ENCODE data around the gene IQGAP2.

IQGAP2 gene

GRCh38 chr5:76681287-76681686 lies 278.2 kb downstream of the IQGAP2 start:
- POLR2A ChIA-PET, result no interaction called here
- CTCF ChIA-PET, result no interaction called here
- no peak for TF ChIP-seq ZNF384 (IDR thresholded peaks at IDR 0.05)
- no peak for TF ChIP-seq ARNT (IDR thresholded peaks at IDR 0.05)
- TF ChIP-seq HDGF (IDR thresholded peaks at IDR 0.05; ENCODE audit: borderline replicate concordance), result no peak
- TF ChIP-seq NFRKB (IDR thresholded peaks at IDR 0.05), result no peak
- TF ChIP-seq ELF4 (IDR thresholded peaks at IDR 0.05), result no peak
- no peak for TF ChIP-seq BHLHE40 (IDR thresholded peaks at IDR 0.05; ENCODE audit: borderline replicate concordance)
- no peak for TF ChIP-seq SUZ12 (IDR thresholded peaks at IDR 0.05)
- no peak for TF ChIP-seq TARDBP (IDR thresholded peaks at IDR 0.05)
- no peak for TF ChIP-seq FOXM1 (IDR thresholded peaks at IDR 0.05; ENCODE audit: borderline replicate concordance)
- TF ChIP-seq L3MBTL2 (conservative IDR thresholded peaks at IDR 0.05), result no peak
- TF ChIP-seq LEF1 (IDR thresholded peaks at IDR 0.05; ENCODE audit: borderline replicate concordance), result no peak
- TF ChIP-seq SP1 (IDR thresholded peaks at IDR 0.05), result no peak
- no peak for TF ChIP-seq FOXA1 (IDR thresholded peaks at IDR 0.05)
- no peak for TF ChIP-seq CTBP1 (IDR thresholded peaks at IDR 0.05; ENCODE audit: borderline replicate concordance)
- no peak for TF ChIP-seq FOXK2 (IDR thresholded peaks at IDR 0.05)
- no peak for TF ChIP-seq PKNOX1 (IDR thresholded peaks at IDR 0.05)
- no peak for DNase-seq (ENCODE audit: extremely low spot score)

GRCh38 chr5:76682387-76682786 lies 279.3 kb downstream of the IQGAP2 start:
- TF ChIP-seq NFRKB (IDR thresholded peaks at IDR 0.05), result no peak
- no peak for TF ChIP-seq HDGF (IDR thresholded peaks at IDR 0.05; ENCODE audit: borderline replicate concordance)
- TF ChIP-seq SP1 (IDR thresholded peaks at IDR 0.05), result no peak
- no peak for TF ChIP-seq ARNT (IDR thresholded peaks at IDR 0.05)
- TF ChIP-seq FOXA1 (IDR thresholded peaks at IDR 0.05), result no peak
- TF ChIP-seq FOXM1 (IDR thresholded peaks at IDR 0.05; ENCODE audit: borderline replicate concordance), result no peak
- no peak for TF ChIP-seq LEF1 (IDR thresholded peaks at IDR 0.05; ENCODE audit: borderline replicate concordance)
- no peak for TF ChIP-seq SUZ12 (IDR thresholded peaks at IDR 0.05)
- TF ChIP-seq ELF4 (IDR thresholded peaks at IDR 0.05), result no peak
- CTCF ChIA-PET, result no interaction called here
- POLR2A ChIA-PET, result no interaction called here
- no peak for DNase-seq (ENCODE audit: extremely low spot score)

- ChIA-PET CTCF (no interaction called here), POLR2A (interaction anchor here (0.6 kb wide), 1 partner anchor 16 kb away, joined by 3 read pairs; no protein-coding TSS in a partner anchor)
- no peak for DNase-seq (ENCODE audit: extremely low spot score)
- no peak for TF ChIP-seq SUZ12 (IDR thresholded peaks at IDR 0.05)
- TF ChIP-seq LEF1 (IDR thresholded peaks at IDR 0.05; ENCODE audit: borderline replicate concordance), result no peak
- no peak for TF ChIP-seq ELF4 (IDR thresholded peaks at IDR 0.05)
- no peak for TF ChIP-seq FOXK2 (IDR thresholded peaks at IDR 0.05)
- no peak for TF ChIP-seq NFRKB (IDR thresholded peaks at IDR 0.05)
- TF ChIP-seq TARDBP (IDR thresholded peaks at IDR 0.05), result no peak
- no peak for TF ChIP-seq ZNF384 (IDR thresholded peaks at IDR 0.05)
- no peak for TF ChIP-seq FOXM1 (IDR thresholded peaks at IDR 0.05; ENCODE audit: borderline replicate concordance)
- TF ChIP-seq CTBP1 (IDR thresholded peaks at IDR 0.05; ENCODE audit: borderline replicate concordance), result no peak
- TF ChIP-seq SP1 (IDR thresholded peaks at IDR 0.05), result no peak
- TF ChIP-seq BHLHE40 (IDR thresholded peaks at IDR 0.05; ENCODE audit: borderline replicate concordance), result no peak
- TF ChIP-seq PKNOX1 (IDR thresholded peaks at IDR 0.05), result no peak
- no peak for TF ChIP-seq HDGF (IDR thresholded peaks at IDR 0.05; ENCODE audit: borderline replicate concordance)
- no peak for TF ChIP-seq FOXA1 (IDR thresholded peaks at IDR 0.05)
- TF ChIP-seq L3MBTL2 (conservative IDR thresholded peaks at IDR 0.05), result no peak
- no peak for TF ChIP-seq ARNT (IDR thresholded peaks at IDR 0.05)
Observed at GRCh38 chr5:76683816-76684731, 281.0 kb downstream of the IQGAP2 start.

- POLR2A ChIA-PET, result interaction anchor here (0.6 kb wide), 1 partner anchor 17 kb away, joined by 3 read pairs; no protein-coding TSS in a partner anchor
- DNase-seq (ENCODE audit: extremely low spot score), result no peak
- CTCF ChIA-PET, result no interaction called here
- TF ChIP-seq LEF1 (IDR thresholded peaks at IDR 0.05; ENCODE audit: borderline replicate concordance) (no peak), HDGF (IDR thresholded peaks at IDR 0.05; ENCODE audit: borderline replicate concordance) (no peak), FOXK2 (IDR thresholded peaks at IDR 0.05) (no peak), TARDBP (IDR thresholded peaks at IDR 0.05) (no peak)
Observed at GRCh38 chr5:76684756-76685519, 281.9 kb downstream of the IQGAP2 start.

GRCh38 chr5:76685704-76686103 lies 282.6 kb downstream of the IQGAP2 start:
- ChIA-PET POLR2A (no interaction called here), CTCF (no interaction called here)
- TF ChIP-seq L3MBTL2 (conservative IDR thresholded peaks at IDR 0.05), result no peak
- no peak for TF ChIP-seq BHLHE40 (IDR thresholded peaks at IDR 0.05; ENCODE audit: borderline replicate concordance)
- no peak for TF ChIP-seq SP1 (IDR thresholded peaks at IDR 0.05)
- no peak for TF ChIP-seq TARDBP (IDR thresholded peaks at IDR 0.05)
- TF ChIP-seq HDGF (IDR thresholded peaks at IDR 0.05; ENCODE audit: borderline replicate concordance), result no peak
- no peak for TF ChIP-seq FOXK2 (IDR thresholded peaks at IDR 0.05)
- TF ChIP-seq PKNOX1 (IDR thresholded peaks at IDR 0.05), result no peak
- TF ChIP-seq ELF4 (IDR thresholded peaks at IDR 0.05), result no peak
- TF ChIP-seq SUZ12 (IDR thresholded peaks at IDR 0.05), result no peak
- no peak for TF ChIP-seq FOXA1 (IDR thresholded peaks at IDR 0.05)
- no peak for TF ChIP-seq NFRKB (IDR thresholded peaks at IDR 0.05)
- no peak for TF ChIP-seq ARNT (IDR thresholded peaks at IDR 0.05)
- no peak for TF ChIP-seq FOXM1 (IDR thresholded peaks at IDR 0.05; ENCODE audit: borderline replicate concordance)
- no peak for TF ChIP-seq CTBP1 (IDR thresholded peaks at IDR 0.05; ENCODE audit: borderline replicate concordance)
- no peak for TF ChIP-seq ZNF384 (IDR thresholded peaks at IDR 0.05)

More at GRCh38 chr5:76685704-76686103, 282.6 kb downstream of the IQGAP2 start:
- DNase-seq (ENCODE audit: extremely low spot score), result no peak
